Psoas muscle (tissue), 8 donors: ENCODE data around the gene MAST3. TPM values are rescaled to one million over a fixed set of nuclear protein-coding genes. Genes with fewer than 3 reads are reported as not detected.
A peak's percentile ranks its signal among the peaks of the same experiment; 100 is the strongest.

Experiments
- ATAC-seq, 4 donors: fragments of 200-7000 bp; cut with Tn5 transposase; one replicate each; pipeline ENCODE4 v1.9.1; 2020; ENCODE audit warnings: moderate library complexity in 3 of 4, mild to moderate bottlenecking in 2 of 4
- DNase-seq, 2 donors: peaks; one replicate each; pipeline ENCODE4 v3.0.0-alpha.2; 2020
- H3K27ac ChIP-seq: fragments of 200-600 bp; one replicate; pipeline ENCODE4 v1.8.0; 2022
- H3K27me3 ChIP-seq, 3 donors: fragments of 200-600 bp in 1 of 3; one replicate each; pipeline versions ENCODE4 v1.6.1 to v1.8.0; 2013 to 2022; ENCODE audit warnings: low read length in 2 of 3, mild to moderate bottlenecking in 2 of 3, moderate library complexity in 1 of 3; ENCODE audit not compliant: insufficient read depth in 3 of 3
- H3K36me3 ChIP-seq, 2 donors: fragments of 200-600 bp in 1 of 2; one replicate each; pipeline versions ENCODE4 v1.6.1 to v1.8.0; 2013 to 2022; ENCODE audit warnings: low read depth in 1 of 2, mild to moderate bottlenecking in 1 of 2, moderate library complexity in 1 of 2; ENCODE audit not compliant: insufficient read depth in 1 of 2
- H3K4me1 ChIP-seq: fragments of 200-600 bp; one replicate; pipeline ENCODE4 v1.8.0; 2022
- H3K4me3 ChIP-seq: fragments of 200-600 bp; one replicate; pipeline ENCODE4 v1.8.0; 2022; ENCODE audit warnings: mild to moderate bottlenecking
- H3K9me3 ChIP-seq: fragments of 200-600 bp; one replicate; pipeline ENCODE4 v1.8.0; 2022
- WGBS, 3 donors: extraction: QIAGEN DNeasy Blood & Tissue Kit; methylation state at CpG; one replicate each; pipeline versions ENCODE4 v1.1.6 to v1.1.7; 2013; 5-methylcytosine and 5-hydroxymethylcytosine counted together
- intact Hi-C, 2 donors: fragments of 100-400 bp; cut with DNase I; formaldehyde crosslinking; loops; one replicate each; pipeline versions ENCODE4 v1.11.0 to v1.14.2; 2022
- polyA plus RNA-seq, 3 donors: library from polyadenylated mRNA; stranded (reverse); fragments of 200-250 nt; gene quantifications; one replicate each; pipeline ENCODE4 v1.2.3, GENCODE V29; 2013
- total RNA-seq, 4 donors: library from RNA; stranded (reverse); fragmentation: NEBNext Ultra II Directional in 2 of 4; extraction: Animal tissue kit (Norgen Biotek cat#: 25700) in 2 of 4; gene quantifications; one replicate each; pipeline versions ENCODE4 v1.2.1 to v1.2.4, GENCODE V29; 2021 to 2023
- TF ChIP-seq, protein P1 (sequence below): fragments of 200-600 bp; IDR thresholded peaks from one replicate; pipeline ENCODE4 v1.8.0; 2022; ENCODE audit warnings: antibody characterized with exemption
- donor health status: healthy with polysubstance abuse.
- donor health status: DM: no; HTN: no; CAD: no; lungs with moderate emphysema.
- donor health status: Bipolar disorder and iron deficiency.
- donor health status: healthy.
- donor health status: DM: yes; HTN: yes; CAD: no.
- donor health status: DM: no; HTN: no; CAD: no.
- donor health status: DM: no; HTN: no; CAD: no.
- donor health status: DM: yes; HTN: yes; CAD: no.

Gene MAST3
- total and polyA plus RNA-seq, 7 donors, result 0.34 to 5.1 (median 2.5) TPM

DNA sequence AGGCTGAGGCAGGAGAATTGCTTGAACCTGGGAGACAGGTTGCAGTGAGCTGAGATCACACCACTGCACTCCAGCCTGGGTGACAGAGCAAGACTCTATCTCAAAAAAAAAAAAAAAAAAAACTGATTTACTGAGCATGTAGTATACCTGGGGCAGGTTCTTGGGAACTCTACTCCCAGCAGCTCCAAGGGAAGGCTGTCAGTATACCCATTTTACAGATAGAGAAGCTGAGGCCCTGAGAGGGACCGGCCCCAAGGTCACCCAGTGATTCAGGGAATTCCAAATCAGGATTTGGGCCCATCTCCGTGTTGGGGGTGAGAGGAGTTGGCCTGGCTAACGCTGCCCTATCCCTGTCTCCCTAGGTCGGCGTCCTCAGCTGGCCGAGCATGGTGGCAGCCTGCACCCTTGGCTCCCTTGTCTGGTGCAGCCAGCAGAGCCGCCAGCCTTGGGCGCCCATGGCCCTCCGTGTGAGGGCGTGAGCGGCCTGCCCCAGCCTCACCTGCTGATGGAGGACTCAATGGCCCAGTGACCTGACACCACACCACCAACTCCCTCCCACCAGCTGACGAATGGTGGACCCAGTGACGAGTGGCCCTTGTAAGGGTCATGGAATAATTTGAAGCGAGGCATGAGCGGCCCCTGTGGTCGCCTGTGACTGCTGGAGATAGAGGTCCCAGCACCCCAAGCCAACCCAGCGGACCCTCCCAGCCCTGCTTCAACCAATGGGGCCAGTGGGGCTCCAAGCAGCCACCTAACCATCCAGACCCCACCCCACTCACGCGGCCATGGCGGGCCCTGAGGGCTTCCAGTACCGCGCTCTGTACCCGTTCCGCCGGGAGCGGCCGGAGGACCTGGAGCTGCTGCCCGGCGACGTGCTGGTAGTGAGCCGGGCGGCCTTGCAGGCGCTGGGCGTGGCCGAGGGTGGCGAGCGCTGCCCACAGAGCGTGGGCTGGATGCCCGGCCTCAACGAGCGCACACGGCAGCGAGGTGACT, 57.8 kb downstream of the MAST3 start:
- no peak for ATAC-seq
- 82 to 87% (median 82%) methylated on average over 39 to 43 of the region's 43 CpGs for WGBS, 3 donors
- peaks cover 0 to 6% of the 10 kb centered on the region in 2 donors for H3K36me3 ChIP-seq
- peak overlapping the region; percentile 83 for H3K27ac ChIP-seq
- TF ChIP-seq, protein P1, sequence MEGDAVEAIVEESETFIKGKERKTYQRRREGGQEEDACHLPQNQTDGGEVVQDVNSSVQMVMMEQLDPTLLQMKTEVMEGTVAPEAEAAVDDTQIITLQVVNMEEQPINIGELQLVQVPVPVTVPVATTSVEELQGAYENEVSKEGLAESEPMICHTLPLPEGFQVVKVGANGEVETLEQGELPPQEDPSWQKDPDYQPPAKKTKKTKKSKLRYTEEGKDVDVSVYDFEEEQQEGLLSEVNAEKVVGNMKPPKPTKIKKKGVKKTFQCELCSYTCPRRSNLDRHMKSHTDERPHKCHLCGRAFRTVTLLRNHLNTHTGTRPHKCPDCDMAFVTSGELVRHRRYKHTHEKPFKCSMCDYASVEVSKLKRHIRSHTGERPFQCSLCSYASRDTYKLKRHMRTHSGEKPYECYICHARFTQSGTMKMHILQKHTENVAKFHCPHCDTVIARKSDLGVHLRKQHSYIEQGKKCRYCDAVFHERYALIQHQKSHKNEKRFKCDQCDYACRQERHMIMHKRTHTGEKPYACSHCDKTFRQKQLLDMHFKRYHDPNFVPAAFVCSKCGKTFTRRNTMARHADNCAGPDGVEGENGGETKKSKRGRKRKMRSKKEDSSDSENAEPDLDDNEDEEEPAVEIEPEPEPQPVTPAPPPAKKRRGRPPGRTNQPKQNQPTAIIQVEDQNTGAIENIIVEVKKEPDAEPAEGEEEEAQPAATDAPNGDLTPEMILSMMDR, result no peak
- H3K27me3 ChIP-seq, result no peaks in the 10 kb centered on the region
- no peak for DNase-seq
- intact Hi-C loops, result loop anchor here in 1 of 2 donors (10.0 kb wide), 1 partner anchor 151 kb away; the partner anchor contains the start of gene ARRDC2
- H3K4me1 ChIP-seq, result peaks cover 55% of the 10 kb centered on the region
- H3K4me3 ChIP-seq, result peak overlapping the region; percentile 48
- H3K9me3 ChIP-seq, result no peaks in the 10 kb centered on the region

DNA sequence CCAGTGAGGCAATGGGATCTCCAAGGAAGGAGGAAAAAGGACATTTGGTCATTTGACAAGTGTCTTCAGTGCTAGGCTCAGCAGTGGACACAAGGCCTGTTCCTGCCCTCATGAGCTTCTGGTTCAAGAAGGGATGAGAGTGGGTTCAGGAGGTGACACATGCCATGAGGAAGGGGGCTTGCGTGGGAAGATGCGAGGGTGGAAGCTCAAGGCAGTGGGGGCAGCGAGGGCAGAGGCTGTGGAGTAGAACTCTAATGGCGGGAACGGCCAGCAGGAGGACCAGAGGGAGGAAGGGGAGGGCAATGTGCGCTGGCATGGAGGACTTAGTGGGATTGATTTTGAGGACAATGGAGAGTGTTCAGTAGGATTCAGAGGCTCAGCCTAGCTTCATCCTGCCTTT, 58.7 kb downstream of the MAST3 start:
- ATAC-seq, result no peak
- intact Hi-C loops, result loop anchor here in 1 of 2 donors (10.0 kb wide), 1 partner anchor 151 kb away; the partner anchor contains the start of gene ARRDC2

DNA sequence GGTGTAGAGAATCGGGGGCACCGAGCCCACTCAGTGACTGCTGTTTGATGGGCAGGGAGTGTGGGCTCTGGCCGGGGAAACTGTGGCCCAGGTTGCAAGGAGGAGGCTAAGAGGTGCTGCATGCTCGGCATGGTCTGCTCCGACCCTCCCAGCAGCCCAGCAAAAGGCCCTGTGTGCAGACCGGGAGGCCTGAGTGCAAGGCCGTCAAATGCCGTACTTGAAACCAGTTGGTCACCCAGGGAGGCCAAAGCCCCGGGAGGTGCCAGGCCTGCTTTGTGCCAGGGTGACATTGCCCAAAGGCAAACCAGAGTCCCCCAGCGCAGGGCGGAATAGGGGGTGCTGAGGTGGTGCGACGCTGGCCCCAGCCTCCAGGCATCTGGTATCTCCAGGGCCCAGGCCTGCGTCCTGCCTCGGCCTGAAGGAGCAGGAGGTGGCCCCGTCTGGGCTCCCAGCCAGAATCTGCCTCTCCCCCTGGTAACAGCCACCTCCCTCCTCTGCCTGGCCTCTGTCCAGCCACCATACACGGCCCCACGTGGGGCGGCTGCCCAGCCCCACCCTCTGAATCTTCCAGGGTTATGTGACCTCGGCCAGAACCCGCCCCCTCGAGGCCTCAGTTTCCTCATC, 59.4 kb downstream of the MAST3 start:
- WGBS, 3 donors, result 12 to 19% (median 18%) methylated on average over 20 to 22 of the region's 22 CpGs
- Histone ChIP-seq H3K27me3 (no peaks in the 10 kb centered on the region), H3K36me3 (peaks cover 0 to 9% of the 10 kb centered on the region in 2 donors), H3K4me1 (peaks cover 55% of the 10 kb centered on the region), H3K4me3 (peak overlapping the region; percentile 48), H3K9me3 (no peaks in the 10 kb centered on the region), H3K27ac (peak overlapping the region; percentile 83)
- intact Hi-C loops, result loop anchor here in 1 of 2 donors (10.0 kb wide), 1 partner anchor 152 kb away; the partner anchor contains the start of gene ARRDC2
- DNase-seq, result peak; percentile 79 to 91
- peak in 2 of 4 donors; percentile 10 to 51 for ATAC-seq
- TF ChIP-seq, protein P1, result no peak

More for the DNA sequence above, 58.7 kb downstream of the MAST3 start:
- Histone ChIP-seq H3K36me3 (peaks cover 0 to 6% of the 10 kb centered on the region in 2 donors), H3K4me3 (peak overlapping the region; percentile 48), H3K27ac (peak overlapping the region; percentile 83), H3K27me3 (no peaks in the 10 kb centered on the region), H3K4me1 (peaks cover 55% of the 10 kb centered on the region), H3K9me3 (no peaks in the 10 kb centered on the region)
- 86 to 96% (median 89%) methylated on average over 5 of the region's 6 CpGs for WGBS, 3 donors
- TF ChIP-seq, protein P1, result no peak
- DNase-seq, result no peak

DNA sequence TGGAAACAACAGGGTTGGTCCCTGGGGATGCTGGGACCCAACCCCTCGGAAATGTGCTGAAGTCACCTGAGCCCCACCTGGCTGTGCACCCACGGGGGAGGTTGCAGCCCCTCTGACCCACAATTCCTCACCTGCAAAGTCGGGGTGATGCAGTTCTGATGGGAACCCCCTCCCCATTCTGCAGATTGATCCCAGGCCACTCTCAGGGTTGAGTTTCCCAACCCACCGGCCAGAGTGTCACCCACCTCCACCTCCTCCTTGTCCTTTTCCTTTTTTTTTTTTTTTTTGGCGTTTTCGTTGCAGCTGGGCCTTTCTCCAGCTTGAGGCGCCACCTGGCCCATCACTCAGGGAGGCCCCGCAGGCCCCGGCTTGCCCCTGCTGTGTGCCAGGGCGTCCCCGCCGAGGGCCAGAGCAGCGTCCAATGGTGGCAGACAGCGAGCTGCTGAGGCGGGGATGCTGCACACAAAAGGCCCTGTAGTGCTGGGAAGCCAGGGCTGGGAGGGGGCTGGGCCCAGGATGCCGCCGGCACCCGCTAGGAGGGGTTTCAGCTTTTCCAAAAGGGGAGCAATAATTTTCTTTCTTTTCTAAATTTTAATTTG, 60.0 kb downstream of the MAST3 start:
- 21 to 35% (median 29%) methylated on average over 15 to 18 of the region's 18 CpGs for WGBS, 3 donors
- peak overlapping the region; percentile 48 for H3K4me3 ChIP-seq
- H3K4me1 ChIP-seq, result peaks cover 52% of the 10 kb centered on the region
- intact Hi-C loops, result loop anchor here in 1 of 2 donors (10.0 kb wide), 1 partner anchor 153 kb away; the partner anchor contains the start of gene ARRDC2
- TF ChIP-seq, protein P1, result no peak
- H3K36me3 ChIP-seq, result peaks cover 0 to 15% of the 10 kb centered on the region in 2 donors
- ATAC-seq (peak in 1 of 4 donors; percentile 53), DNase-seq (peak in 1 of 2 donors; percentile 40)
- no peaks in the 10 kb centered on the region for H3K9me3 ChIP-seq
- no peaks in the 10 kb centered on the region for H3K27me3 ChIP-seq
- H3K27ac ChIP-seq, result peak overlapping the region; percentile 83
